ENCODE results near the gene TSNAXIP1. TPM values are rescaled to one million over a fixed set of nuclear protein-coding genes. Genes with fewer than 3 reads are reported as not detected.

The TSNAXIP1 gene
- total RNA-seq, 2 donors from 2014 or later: 2.1 to 8.0 TPM

DNA sequence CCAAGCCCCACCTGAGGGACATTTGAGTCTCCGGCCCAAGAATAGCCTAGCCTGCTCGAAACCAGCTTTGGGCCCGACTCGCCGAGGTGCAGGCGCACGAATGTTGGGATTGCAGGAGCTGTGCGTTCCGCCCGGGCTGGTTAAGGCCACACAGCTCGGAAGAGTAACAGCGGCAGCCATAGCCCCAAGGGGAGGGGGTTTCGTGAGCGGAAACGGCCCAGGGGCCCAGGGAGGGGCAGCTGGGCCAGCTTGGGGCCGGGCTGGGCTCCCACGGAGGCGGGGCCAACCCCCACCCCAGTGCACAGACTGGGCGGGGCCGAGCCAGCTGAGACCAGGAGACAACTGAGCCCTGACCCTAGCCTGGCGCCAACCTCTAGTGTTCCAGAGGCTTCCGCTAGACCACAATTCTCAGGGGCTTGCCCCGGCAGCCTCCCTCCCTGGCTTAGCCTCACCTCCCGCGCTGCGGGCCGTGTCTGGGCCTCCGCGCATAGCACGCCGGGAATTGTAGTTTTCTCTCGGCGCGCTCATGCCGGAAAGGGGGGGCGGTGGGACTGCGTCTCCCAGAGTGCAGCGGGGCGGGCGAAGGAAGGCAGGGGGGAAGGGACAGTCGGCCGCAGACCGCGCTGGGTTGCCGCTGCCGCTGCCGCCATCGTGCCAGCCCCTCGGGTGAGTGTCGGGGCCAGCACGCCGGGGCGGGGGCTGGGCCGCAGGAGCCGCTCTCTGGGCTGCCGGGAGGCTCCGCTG lies 39.8 kb downstream of the TSNAXIP1 start, which contains the start of gene NUTF2:
Gene NUTF2, plus strand, starts transcription at position 614 of the 744 bp plus-strand sequence. CDS start 18,198 bp downstream, outside the sequence.
- under 1% methylated on average over 54 of the region's 57 CpGs for WGBS
- H3K4me1 ChIP-seq (replicated peaks): peaks cover 15% of the 10 kb centered on the region
- H3K27me3 ChIP-seq (replicated peaks; ENCODE audit: insufficient read depth): no peaks in the 10 kb centered on the region
- peak within 1 kb of the TSS; percentile 78 to 91 for H3K4me3 ChIP-seq
- H3K27ac ChIP-seq: peak within 1 kb of the TSS; percentile 96 to 97
- no peaks in the 10 kb centered on the region for H3K9me3 ChIP-seq
- DNase-seq (ENCODE audit: low spot score): peak; percentile 91
- H3K36me3 ChIP-seq: no peaks in the 10 kb centered on the region
- intact Hi-C loops (cut with DNase I): loop anchor here (2.0 kb wide), 1 partner anchor 24 kb away; no protein-coding TSS in a partner anchor
- peak; percentile 54 for TF ChIP-seq POLR2A (IDR thresholded peaks at IDR 0.05)
- TF ChIP-seq, protein P1, sequence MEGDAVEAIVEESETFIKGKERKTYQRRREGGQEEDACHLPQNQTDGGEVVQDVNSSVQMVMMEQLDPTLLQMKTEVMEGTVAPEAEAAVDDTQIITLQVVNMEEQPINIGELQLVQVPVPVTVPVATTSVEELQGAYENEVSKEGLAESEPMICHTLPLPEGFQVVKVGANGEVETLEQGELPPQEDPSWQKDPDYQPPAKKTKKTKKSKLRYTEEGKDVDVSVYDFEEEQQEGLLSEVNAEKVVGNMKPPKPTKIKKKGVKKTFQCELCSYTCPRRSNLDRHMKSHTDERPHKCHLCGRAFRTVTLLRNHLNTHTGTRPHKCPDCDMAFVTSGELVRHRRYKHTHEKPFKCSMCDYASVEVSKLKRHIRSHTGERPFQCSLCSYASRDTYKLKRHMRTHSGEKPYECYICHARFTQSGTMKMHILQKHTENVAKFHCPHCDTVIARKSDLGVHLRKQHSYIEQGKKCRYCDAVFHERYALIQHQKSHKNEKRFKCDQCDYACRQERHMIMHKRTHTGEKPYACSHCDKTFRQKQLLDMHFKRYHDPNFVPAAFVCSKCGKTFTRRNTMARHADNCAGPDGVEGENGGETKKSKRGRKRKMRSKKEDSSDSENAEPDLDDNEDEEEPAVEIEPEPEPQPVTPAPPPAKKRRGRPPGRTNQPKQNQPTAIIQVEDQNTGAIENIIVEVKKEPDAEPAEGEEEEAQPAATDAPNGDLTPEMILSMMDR (IDR thresholded peaks at IDR 0.05): peak in 2 of 4 experiments; percentile 32 to 35
- TF ChIP-seq POLR2AphosphoS5 (IDR thresholded peaks at IDR 0.05): peak; percentile 92

DNA sequence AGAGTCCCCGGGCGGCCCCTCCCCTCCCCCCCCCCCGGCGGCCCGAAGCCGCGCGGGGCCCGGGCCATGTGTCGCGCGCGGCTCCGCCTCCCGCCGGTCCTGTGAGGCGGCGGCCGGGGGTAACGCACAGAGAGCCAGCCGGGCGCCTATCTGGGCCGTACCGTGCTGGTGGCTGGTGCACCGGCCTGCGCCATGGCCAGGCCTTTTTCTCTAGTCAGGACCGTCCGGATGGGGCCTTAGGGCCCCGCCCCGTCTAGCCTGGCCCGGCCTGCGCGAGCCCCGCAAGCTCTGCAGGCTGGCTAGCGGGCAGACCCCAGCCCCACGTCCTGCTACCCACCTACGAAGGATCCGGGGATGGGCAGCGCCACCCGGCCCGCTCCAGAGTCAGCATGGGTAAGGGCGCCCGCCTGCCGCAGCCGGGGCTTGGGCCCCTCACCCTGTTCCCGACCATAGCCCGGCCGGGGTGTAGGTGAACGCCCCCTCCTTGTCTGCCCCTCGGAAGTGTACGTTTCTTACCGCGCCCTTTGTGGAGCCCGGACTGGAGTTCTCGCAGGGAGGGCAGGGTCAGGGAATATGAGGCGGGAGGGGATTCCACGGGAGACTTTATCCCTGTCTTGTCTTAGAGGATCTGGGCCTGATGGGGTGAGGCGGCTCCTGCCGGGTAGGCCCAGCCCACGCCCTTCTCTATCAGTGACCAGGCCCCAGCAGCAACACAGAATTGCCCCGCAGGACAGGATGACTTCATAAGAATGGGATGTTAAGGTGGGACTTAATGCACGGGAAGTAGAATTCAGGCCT lies 40.6 kb downstream of the TSNAXIP1 start, which contains the start of gene CENPT:
Gene CENPT, minus strand, starts transcription at position 630 of the 798 bp plus-strand sequence. CDS start 13,834 bp downstream, outside the sequence.
- H3K4me3 ChIP-seq: peak within 1 kb of the TSS; percentile 78 to 91
- peaks cover 15% of the 10 kb centered on the region for H3K4me1 ChIP-seq (replicated peaks)
- under 1% methylated on average over 48 of the region's 62 CpGs for WGBS
- H3K27ac ChIP-seq: peak within 1 kb of the TSS; percentile 96 to 97
- peak; percentile 51 for DNase-seq (ENCODE audit: low spot score)
- no peaks in the 10 kb centered on the region for H3K36me3 ChIP-seq
- no peaks in the 10 kb centered on the region for H3K9me3 ChIP-seq
- intact Hi-C loops (cut with DNase I): loop anchor here (2.0 kb wide), 1 partner anchor 24 kb away; no protein-coding TSS in a partner anchor
- H3K27me3 ChIP-seq (replicated peaks; ENCODE audit: insufficient read depth): no peaks in the 10 kb centered on the region
- TF ChIP-seq, protein P1 (IDR thresholded peaks at IDR 0.05): no peak
- TF ChIP-seq POLR2A (IDR thresholded peaks at IDR 0.05): no peak
- TF ChIP-seq POLR2AphosphoS5 (IDR thresholded peaks at IDR 0.05): no peak

DNA sequence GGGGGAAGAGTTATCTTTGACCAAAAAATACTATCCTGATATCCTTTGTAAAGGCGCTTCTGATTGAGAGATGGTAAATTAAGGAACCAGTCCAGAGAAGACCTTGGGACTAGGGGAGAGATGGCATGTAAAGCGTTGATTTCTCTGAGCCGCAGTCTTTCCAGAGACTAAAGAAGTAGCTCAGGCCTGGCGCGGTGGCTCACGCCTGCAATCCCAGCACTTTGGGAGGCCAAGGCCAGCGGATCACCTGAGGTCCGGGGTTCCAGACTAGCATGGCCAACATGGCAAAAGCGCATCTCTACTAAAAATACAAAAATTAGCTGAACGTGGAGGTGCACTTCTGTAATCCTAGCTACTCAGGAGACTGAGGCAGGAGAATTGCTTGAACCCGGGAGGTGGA lies 41.4 kb downstream of the TSNAXIP1 start:
- TF ChIP-seq POLR2A (IDR thresholded peaks at IDR 0.05) (no peak), POLR2AphosphoS5 (IDR thresholded peaks at IDR 0.05) (no peak)
- TF ChIP-seq, protein P1 (IDR thresholded peaks at IDR 0.05): no peak
- peaks cover 15% of the 10 kb centered on the region for H3K4me1 ChIP-seq (replicated peaks)
- 89% methylated on average over 11 of the region's 11 CpGs for WGBS
- H3K27ac ChIP-seq: no peak overlapping the region
- intact Hi-C loops (cut with DNase I): no loop called here
- H3K9me3 ChIP-seq: no peaks in the 10 kb centered on the region
- no peaks in the 10 kb centered on the region for H3K27me3 ChIP-seq (replicated peaks; ENCODE audit: insufficient read depth)
- peak overlapping the region in 1 of 2 donors; percentile 91 for H3K4me3 ChIP-seq
- DNase-seq (ENCODE audit: low spot score): no peak
- H3K36me3 ChIP-seq: no peaks in the 10 kb centered on the region

DNA sequence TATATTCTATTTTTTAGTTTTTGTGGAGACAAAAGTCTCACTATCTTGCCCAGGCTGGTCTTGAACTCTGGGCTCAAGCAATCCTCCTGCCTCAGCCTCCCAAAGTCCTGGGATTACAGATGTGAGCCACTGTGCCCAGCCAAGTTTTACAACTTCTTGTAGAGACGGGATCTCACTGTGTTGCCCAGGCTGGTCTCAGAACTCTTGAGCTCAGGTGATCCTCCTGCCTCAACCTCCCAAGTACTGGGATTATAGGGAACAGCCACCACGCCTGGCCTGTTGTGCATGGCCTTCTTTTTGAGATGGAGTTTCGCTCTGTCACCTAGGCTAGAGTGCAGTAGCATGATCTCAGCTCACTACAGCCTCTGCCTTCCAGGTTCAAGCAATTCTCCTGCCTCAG lies 47.0 kb downstream of the TSNAXIP1 start:
- WGBS: 98% methylated on average over 3 of the region's 3 CpGs
- H3K4me3 ChIP-seq: no peak overlapping the region
- no peaks in the 10 kb centered on the region for H3K36me3 ChIP-seq
- no peak overlapping the region for H3K27ac ChIP-seq
- TF ChIP-seq, protein P1 (IDR thresholded peaks at IDR 0.05): no peak
- TF ChIP-seq POLR2AphosphoS5 (IDR thresholded peaks at IDR 0.05): no peak
- DNase-seq (ENCODE audit: low spot score): no peak
- H3K27me3 ChIP-seq (replicated peaks; ENCODE audit: insufficient read depth): no peaks in the 10 kb centered on the region
- intact Hi-C loops (cut with DNase I): no loop called here
- H3K4me1 ChIP-seq (replicated peaks): peaks cover 4% of the 10 kb centered on the region
- H3K9me3 ChIP-seq: no peaks in the 10 kb centered on the region
